Mesenteric fat pad (tissue), 1 donor: ENCODE results near the gene KIF17. TPM values are rescaled to one million over a fixed set of nuclear protein-coding genes. Genes with fewer than 3 reads are reported as not detected.
"Not testable (repeated sequence)": the region's sequence is repeated elsewhere in the genome, so short reads cannot be mapped to it uniquely, and the experiment has no call there.

Source experiments
- DNase-seq: peaks from one replicate; pipeline ENCODE4 v3.0.0-alpha.2; 2020; ENCODE audit warnings: low spot score
- total RNA-seq: library from RNA; stranded (reverse); fragmentation: NEBNext Ultra II Directional; extraction: Animal tissue kit (Norgen Biotek cat#: 25700); gene quantifications from one replicate; pipeline ENCODE4 v1.2.1, GENCODE V29; 2021
- donor health status: DM: yes; HTN: yes; CAD: no.

The KIF17 gene
- total RNA-seq, 1 donor from 2014 or later: 4.6 TPM

DNA sequence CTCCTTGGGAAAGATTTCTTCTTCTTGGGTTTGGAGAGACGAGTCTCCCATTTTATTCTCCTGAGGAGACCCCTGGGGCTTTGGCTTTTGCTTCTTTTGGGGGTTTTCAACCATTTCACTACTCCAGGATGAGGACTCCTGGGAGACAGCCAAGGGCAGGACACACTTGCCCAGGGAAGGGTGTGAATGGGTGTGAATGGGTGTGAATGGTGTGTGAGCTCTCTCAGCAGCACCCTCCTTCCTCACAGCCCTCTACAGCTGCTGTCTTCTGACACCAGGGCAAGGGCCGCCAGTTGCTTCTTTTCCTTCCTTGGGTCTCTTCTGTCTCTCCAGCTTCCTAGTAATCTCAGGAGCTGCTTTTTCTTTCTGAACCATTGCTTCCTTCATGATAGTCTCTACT is 24.2 kb downstream of the KIF17 start:
- DNase-seq: no peak

DNA sequence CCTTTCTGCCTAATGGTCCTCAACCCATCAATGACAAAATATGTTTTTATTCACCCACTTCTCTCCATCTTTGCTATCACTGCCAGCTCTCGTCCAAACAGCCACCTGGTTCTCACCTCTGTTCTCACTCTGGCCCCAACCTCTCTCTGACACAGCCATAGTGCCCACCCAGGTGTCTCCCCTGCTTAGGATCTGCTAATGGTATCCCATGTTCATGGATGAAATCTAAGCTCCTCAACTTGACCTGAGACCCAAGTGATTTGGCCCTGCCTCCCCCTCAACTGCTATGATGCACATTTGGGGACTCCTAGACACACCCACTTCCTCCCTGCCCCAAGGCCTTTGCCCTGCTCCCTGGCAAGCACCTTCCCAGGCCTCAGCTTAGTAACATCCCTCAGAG is 25.9 kb downstream of the KIF17 start:
- no peak for DNase-seq

DNA sequence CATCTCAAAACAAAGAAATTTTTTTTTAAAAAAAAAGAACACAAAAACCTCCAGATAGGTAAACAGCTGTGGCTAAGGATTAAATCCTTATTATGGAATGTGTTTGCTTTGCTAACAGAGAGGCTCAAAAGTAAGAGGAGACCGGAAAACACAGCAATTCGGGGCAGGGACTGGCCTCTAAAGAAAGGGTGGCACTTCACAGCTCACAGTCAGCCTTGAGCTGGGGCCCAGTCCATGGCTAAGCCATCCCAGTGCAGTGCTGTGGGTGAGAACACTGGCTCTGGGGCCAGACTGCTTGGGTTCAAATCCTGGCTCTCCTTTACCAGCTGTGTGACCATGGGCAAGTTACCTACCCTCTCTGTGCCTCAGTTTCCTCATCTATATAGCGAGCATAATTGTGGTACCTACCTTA is 28.2 kb downstream of the KIF17 start:
- DNase-seq: no peak

DNA sequence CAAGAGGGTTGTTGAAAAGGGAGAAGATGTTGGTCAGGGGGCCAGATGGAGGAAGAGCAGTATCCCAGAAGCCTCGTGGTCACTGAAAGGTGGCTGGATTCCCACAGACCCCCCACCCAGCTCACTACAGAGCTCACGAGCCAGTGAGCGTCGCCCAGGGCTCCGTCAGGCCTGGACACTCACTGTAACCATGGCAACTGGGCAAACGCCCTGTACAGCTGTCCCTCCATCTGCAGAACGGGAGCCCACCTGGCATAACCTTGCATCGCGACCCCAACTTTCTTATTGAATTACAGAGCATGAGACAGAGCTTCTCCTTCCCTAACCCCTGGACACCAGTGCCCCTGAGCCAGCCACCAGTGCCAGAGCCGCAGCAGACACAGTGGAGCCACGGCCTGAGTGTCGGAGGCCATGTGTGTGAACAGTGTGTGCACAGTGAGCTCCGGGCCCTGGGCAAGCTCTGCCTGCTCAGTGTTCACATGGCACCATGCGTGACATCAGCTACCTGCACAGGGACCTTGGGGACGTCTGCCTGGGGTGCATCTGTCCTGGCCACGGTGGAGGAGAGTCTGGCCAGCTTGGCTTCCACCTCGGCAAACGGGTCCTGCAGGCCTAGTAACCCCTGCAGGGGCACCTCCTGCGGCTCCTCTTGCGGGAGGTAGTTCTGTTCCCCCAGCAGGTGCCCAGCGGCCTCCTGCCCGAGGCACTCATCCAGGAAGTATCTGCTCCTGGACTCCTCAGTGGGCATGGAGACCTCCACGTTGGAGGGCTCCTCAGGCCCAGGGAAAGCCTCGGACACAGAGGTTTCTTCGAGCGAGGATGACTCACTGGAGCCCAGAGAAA is 30.7 kb downstream of the KIF17 start:
- no peak for DNase-seq

DNA sequence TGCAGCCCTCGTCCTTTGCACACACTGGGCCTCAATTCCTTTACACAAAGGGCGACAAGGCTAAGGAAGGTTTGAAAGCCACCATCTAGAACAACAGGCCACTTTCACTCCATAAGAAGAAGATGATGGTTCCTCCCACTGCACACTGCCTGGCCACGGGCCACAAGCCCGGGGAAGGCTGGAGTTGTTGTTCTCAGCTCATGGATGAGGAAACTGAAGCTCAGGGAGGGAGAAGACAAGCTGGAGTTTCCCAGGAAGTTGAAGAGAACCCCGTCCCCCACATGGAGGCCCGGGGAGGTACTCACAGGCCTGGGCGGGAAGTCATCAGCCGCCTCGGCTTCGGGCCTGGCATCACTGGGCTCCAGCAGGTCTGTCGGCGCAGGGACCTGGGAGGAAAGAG is 32.1 kb downstream of the KIF17 start:
- DNase-seq: no peak

DNA sequence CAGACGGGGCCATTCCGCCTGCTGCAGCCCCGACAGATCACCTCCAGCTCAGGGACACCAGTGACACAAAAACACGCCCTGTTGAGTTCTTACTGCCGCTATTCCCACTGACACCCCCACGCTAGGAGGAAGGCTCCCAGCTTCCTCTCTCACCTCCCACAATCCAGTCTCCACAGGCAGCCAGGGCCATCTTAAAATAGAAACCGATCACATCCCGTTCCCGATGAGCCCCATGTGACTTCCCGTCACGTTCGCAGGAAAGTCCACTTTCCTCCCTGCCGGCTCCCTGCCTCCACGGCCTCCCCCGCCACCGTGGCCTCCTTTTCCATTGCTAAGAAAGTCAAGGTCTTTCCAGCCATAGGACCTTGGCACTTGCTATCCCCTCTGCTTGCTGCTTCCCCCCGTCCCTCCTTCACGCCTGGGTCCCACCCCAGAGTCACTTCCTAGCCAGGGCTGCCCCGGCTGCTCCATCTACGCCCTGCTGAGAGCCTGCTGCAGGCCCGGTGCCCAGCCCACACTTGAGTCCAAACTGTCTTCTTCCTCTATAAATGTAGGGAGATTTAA is 32.6 kb downstream of the KIF17 start:
- no peak for DNase-seq

DNA sequence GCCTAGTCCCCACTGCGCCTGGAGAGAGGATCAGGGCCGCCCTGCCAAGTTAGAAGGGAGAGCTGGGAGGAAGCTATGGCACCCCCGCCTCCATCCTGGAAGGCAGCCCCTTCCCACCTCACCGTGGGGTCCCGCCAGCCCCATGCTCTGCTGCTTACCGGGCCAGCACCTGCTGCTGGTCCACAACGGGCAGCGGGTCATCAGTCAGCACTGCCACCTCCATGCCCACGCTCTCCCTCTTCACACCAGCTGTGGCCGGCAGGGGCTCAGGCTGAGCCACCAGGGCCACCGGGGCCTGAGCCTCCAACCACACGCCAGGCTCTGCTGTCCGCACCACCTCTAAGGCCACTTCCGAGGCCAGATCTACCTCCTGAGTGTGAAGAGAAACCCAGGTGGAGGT is 33.2 kb downstream of the KIF17 start:
- DNase-seq: no peak

DNA sequence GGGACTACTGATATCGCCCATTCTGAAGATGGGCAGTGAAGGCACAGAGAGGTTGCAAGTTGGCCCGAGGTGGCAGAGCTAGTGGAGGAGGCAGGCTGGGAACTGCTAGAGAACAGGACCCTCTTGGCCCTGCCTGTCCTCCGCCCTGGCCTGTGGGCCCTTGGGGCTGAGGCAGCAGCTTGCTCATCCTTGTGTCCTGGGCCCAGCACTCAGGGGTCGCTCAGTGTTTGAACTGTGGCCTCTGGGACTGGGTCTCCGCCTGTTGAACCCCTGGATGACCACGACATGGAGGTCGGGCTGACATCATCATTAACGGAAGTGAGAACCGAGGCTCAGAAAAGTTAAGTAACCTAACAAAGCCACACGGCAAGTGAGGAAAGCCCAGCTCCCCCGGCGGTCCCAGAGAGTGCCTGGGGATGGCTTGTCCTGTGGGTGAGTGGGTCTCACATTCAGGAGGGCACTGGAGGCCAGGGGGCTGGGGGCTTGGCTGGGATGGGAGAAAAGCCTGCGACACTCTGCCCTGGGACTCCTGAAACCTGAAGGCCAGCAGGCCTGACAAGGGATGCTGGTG is 33.7 kb downstream of the KIF17 start:
- DNase-seq: no peak

DNA sequence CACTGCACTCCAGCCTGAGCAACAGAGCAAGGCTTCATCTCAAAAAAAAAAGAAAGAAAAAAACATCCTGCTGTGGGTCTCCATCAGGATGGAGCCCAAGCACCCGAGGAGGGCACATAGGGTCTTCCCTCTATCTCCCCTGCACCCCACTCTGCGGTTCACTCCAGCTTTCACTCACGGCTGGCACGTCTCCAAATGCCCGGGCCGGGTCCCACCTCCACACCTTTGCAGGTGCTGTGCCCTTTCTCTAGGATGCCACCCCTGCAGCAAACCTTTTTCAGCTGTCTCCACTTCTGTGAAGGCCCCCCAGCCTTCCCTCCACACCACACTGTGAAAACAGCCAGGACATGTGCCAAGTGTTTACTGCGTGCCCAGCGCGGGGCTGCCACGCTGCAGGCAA is 34.2 kb downstream of the KIF17 start:
- DNase-seq: no peak

DNA sequence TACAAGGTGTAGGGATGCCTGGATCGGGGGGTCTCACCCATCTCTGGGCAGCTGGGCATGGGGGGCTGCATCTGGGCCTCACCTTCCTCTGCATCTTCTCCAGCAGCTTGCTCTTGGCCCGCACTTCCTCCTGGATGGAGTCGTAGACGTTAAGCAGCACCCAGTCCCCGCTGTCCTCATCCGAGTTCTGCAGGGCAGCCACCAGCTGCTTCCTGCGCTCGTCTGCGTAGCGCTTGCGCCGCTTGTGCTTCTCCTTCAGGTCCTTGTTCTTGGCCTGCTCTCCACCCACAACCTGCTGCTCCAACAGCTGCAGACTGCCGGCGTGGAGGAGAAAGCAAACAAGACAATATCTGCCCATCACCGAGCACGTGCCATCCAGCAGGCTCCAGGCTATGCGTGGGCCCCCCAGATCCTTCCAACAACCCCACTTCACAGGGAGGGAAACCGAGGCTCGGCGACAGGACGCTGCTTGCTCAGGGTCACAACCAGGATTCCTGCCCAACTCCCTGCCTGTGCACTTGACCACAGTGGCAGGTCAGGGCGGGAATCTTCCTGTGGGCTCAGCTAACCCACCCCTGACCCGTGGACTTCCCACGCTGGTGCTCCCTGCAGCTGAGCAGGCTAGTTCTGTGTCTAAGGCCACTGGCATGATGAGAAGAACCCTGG is 35.1 kb downstream of the KIF17 start:
- no peak for DNase-seq

DNA sequence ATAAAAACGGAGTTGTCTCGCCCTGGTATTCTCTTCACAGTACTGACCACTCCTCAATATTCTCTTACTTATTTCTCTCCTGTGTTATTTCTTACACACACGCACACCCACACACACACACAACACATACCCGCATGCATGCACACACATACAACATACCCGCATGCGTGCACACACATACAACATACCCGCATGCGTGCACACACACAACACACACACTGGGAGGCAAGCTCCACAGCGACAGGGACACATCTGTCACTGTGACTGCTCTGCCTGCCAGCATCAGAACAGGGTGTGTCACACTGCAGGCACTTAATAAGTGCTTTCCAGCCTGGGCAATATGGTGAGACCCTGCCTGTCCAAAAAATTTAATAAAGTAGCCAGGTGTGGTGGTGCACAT is 35.8 kb downstream of the KIF17 start:
- no peak for DNase-seq

DNA sequence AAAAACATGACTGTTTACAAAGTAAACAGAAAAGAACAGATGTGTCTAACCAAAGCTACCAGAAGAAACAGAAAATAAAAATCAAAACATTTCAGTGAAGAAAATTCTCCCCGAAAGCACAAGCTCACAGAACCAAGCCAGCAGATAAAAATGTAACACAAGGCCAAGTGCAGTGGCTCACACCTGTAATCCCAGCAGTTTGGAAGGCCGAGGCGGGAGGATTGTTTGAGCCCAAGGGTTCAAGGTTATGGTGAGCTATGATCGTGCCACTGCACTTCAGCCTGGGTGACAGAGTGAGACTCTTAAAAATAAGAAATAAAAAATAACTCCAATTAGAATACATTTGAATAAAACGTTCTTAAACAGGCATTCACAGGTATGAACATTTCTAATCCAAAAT is 37.5 kb downstream of the KIF17 start:
- DNase-seq: no peak

DNA sequence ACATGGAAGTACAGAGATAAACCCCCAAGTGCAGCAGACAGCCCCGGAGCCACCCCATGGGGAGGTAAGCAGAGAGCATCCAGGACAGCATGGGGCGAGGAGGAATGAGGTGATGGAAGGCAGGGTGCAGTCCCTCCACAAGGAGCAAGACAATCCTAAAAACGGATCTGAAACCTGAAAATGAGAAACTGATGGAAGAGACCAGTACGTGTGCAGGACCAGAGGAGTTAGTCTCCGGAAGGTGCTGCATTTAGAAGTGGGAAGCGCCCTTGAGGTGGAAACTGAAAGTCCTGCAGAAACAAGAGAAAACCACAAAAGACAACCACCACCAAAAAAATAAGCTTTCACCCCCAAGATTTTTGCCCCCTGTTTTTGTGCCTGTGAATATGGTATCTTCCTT is 39.2 kb downstream of the KIF17 start:
- no peak for DNase-seq

DNA sequence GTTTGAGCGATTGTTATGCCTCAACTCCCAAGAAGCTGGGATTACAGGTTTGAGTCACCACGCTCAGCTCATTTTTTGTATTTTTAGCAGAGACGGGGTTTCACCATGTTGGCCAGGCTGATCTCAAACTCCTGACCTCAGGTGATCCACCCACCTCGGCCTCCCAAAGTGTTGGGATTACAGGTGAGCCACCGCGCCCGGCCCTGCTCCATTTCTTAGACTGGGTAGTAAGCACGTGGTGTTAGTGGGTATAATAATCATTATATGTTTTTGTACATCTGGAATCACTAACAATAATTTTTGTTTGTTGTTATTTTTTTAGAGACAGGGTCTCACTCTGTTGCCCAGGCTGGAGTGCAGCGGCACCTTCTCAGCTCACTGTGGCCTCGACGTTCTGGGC is 44.2 kb downstream of the KIF17 start:
- DNase-seq: not testable (repeated sequence)

DNA sequence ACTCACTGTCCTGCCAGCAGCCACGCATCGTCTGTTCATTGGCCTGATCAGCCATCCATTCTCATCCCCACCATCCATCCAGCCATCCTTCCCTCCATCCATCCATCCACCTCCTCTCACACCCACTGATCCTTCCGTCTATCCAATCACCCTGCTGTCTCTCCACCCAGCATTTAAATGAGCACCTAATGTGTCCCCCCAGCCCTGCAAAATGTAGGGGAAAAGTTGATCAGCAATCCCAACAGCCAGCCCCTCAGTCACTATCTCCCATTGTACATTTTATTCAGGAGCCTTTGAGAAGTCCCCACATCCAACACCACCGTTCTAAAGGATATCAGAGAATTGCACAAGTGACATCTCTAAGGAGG is 45.6 kb downstream of the KIF17 start:
- no peak for DNase-seq

DNA sequence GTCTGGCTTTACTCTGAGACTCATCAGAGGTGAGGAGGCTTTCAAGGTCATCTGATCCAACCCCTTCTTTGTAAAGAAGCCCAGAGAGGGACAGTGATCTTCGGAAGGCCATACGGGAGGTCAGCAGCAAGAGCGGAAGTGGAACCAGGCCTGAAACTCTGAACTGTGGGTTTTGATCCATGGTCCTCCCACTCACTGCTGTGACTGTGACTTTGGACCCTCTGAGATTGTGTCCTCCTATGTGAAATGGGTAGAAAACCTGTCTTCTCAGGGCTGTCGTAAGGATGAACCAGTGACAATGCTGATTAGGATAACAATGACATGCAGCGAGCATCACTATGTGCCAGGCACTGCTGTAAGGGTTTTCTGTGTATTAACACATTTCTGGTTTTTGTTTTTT is 46.9 kb downstream of the KIF17 start:
- no peak for DNase-seq

DNA sequence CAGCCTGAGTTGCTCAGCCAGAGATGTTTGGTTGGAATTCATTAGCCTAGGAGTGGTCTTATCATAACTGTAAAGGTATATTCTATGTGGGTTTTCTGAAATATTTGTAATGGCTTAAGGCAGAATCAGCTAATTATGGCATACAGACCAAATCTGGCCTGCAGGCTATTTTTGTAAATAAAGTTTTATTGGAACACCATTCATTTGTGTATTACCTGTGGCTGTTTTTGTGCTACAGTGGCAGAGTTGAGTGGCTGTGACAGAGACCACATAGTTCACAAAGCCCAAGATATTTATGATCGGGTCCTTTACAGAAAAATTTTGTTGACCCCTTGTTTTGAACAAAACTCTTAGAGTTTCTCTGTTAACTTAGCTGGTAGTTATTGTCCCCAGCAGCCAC is 49.2 kb downstream of the KIF17 start:
- no peak for DNase-seq

DNA sequence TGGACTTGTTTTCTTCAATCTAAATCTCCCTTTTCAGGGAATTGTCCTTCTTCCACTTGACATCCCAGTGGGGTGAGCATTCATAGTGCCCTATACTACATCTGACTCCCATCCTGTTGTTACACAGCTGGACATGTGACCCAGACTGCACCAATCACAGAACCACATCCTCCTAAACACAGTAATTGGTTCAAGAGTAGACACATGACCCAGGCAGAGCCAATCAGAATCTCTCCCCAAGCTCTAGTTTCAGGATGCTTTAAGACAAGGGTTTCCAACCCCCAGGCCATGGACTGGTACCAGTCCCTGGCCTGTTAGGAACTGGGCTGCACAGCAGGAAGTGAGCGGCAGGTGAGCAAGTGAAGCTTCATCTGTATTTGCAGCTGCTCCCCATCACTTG is 51.0 kb downstream of the KIF17 start:
- no peak for DNase-seq

DNA sequence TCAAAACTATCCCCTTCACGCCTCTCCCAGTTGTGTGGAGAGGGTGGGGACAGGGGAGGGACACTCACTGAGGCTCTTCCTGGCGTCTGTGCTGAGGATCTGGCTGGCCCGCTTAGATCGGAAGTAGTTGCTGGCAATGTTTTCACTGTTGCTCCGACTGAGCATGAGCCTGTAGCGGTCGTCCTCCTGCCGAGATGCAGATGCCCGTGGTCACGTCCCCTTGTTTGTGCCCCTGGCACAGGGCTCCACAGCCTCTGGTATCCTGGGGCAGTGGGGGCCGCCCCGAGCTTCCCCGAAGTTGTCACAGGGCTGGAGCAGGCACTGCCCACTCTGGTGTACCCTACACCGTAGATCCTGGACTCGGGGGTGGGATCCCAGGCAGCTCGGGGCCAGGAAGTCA is 51.7 kb downstream of the KIF17 start:
- DNase-seq: no peak

DNA sequence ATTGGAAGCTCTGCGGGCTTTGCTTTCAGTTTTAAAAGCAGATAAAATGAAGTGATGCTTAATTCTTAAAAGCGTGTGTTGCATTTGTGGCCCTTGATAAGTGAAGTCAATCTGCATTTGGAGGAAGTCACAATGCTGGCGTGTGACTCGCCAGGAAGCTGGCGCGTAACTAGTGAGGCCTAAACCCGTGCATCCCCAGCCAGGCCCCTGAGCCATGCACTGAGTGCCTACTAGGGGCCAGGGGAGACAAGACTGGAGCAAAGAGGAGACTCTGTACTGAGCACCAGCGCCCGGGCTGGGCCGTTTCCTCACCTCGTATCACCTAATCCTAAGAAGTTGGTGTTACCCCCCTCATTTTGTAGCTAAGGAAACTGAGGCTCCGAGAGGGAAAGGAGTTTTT is 52.1 kb downstream of the KIF17 start:
- no peak for DNase-seq

DNA sequence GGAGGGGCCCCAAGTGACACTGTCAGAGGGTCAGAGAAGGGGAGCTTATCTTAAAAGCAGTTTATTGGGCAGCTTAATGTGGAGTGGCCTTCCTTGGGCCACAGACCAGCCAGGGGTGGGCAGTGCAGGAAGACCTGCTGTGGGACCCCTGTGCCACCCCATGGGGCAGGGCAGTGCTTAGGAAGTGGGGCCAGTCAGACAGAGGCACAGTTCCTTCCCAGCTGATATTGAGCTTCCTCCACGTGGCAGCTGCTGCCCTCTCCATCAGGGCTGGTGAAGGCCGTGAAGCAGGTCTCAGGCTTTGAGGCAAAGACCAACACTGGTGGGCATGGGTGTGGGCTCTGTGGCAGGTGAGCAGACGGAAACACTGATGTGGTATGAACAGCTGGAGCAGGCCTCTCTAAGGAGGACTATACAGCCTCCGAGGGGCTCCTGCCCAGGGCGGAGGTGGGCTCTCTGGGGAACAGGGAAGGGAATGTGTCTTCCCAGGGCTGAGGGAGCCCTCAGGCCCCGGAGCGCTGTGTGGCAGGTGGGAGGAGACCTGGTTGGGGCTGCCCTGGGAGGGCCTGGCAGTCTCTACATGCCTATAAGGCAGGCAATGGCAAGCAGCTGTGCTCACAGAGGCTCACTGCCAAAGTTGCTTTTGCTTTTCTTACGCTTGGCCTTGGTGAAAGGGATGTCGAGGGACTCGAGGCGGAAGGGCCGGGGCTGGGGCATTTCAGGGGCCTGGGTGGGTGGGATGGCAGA is 53.7 kb downstream of the KIF17 start:
- DNase-seq: no peak

DNA sequence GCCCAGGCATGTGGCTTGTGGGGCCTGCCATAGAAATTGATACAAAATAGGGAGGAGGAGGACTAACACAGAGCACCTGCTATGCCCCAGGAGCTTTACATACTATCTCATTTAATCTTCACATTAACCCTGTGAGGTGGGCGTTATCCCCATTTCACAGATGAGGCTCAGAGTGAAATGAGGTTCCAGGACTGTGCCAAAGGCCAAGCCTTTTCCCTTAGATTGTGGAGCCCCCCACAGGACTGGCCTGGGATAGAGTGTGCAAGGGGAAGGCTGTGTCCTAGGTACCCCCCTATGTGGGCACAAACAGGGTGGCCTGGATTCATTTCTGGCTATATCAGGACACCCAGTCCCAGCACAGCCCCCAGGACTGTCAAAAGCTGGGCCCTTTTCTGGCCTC is 54.4 kb downstream of the KIF17 start:
- DNase-seq: no peak
